HepG2 (cell line): ENCODE results near the gene CPT1B. TPM values are rescaled to one million over a fixed set of nuclear protein-coding genes. Genes with fewer than 3 reads are reported as not detected.

Source experiments
- ATF5 ChIP-seq: sonication (generic); formaldehyde crosslinking; IDR thresholded peaks from 2 replicates; pipeline ENCODE4 v1.4.0; 2020; ENCODE audit warnings: mild to moderate bottlenecking, low read depth, missing genetic modification reagents
- ERF ChIP-seq: IDR thresholded peaks from 2 replicates; pipeline ENCODE4 v1.6.1; 2018; ENCODE audit warnings: missing biosample characterization, missing genetic modification reagents
- GATAD1 ChIP-seq: IDR thresholded peaks from 2 replicates; pipeline ENCODE4 v1.6.1; 2016; ENCODE audit warnings: missing genetic modification reagents, missing compliant biosample characterization
- LBX2 ChIP-seq: sonication (generic); formaldehyde crosslinking; IDR thresholded peaks from 2 replicates; pipeline ENCODE4 v1.5.0; 2020; ENCODE audit warnings: missing genetic modification reagents, mild to moderate bottlenecking, borderline replicate concordance
- MED1 ChIP-seq: sonication (generic); formaldehyde crosslinking; IDR thresholded peaks from 2 replicates; pipeline ENCODE4 v1.4.0; 2020; ENCODE audit warnings: missing genetic modification reagents
- MIXL1 ChIP-seq: IDR thresholded peaks from 2 replicates; pipeline ENCODE4 v1.6.1; 2016
- TRIM24 ChIP-seq: sonication (generic); formaldehyde crosslinking; IDR thresholded peaks from 2 replicates; pipeline ENCODE4 v1.8.0; 2022; ENCODE audit warnings: mild to moderate bottlenecking, missing genetic modification reagents
- ZBTB38 ChIP-seq: sonication (generic); formaldehyde crosslinking; IDR thresholded peaks from 2 replicates; pipeline ENCODE4 v1.5.1; 2020; ENCODE audit warnings: mild to moderate bottlenecking, missing genetic modification reagents
- ZMYM2 ChIP-seq: sonication (generic); formaldehyde crosslinking; IDR thresholded peaks from 2 replicates; pipeline ENCODE4 v1.8.0; 2022; ENCODE audit warnings: mild to moderate bottlenecking, missing genetic modification reagents
- ZNF17 ChIP-seq: sonication (generic); formaldehyde crosslinking; IDR thresholded peaks from 2 replicates; pipeline ENCODE4 v1.5.0; 2020; ENCODE audit warnings: mild to moderate bottlenecking, missing genetic modification reagents
- ZNF251 ChIP-seq: sonication (generic); formaldehyde crosslinking; IDR thresholded peaks from 2 replicates; pipeline ENCODE4 v1.9.0; 2021; ENCODE audit warnings: mild to moderate bottlenecking, missing genetic modification reagents
- ZNF280B ChIP-seq: sonication (generic); formaldehyde crosslinking; IDR thresholded peaks from 2 replicates; pipeline ENCODE4 v1.5.0; 2020; ENCODE audit warnings: missing genetic modification reagents, mild to moderate bottlenecking, borderline replicate concordance
- ZNF317 ChIP-seq: sonication (generic); formaldehyde crosslinking; IDR thresholded peaks from 2 replicates; pipeline ENCODE4 v1.5.0; 2020; ENCODE audit warnings: mild to moderate bottlenecking, missing genetic modification reagents
- ZNF496 ChIP-seq: sonication (generic); formaldehyde crosslinking; IDR thresholded peaks from 2 replicates; pipeline ENCODE4 v1.8.1; 2023; ENCODE audit warnings: mild to moderate bottlenecking, moderate library complexity, missing genetic modification reagents; ENCODE audit not compliant: insufficient replicate concordance
- ZNF883 ChIP-seq: sonication (generic); formaldehyde crosslinking; IDR thresholded peaks from 2 replicates; pipeline ENCODE4 v1.5.1; 2020; ENCODE audit warnings: mild to moderate bottlenecking, missing genetic modification reagents; ENCODE audit errors: not compliant biosample characterization
- polyA plus RNA-seq, 8 experiments: library from polyadenylated mRNA; depleted of rRNA in 3 of 8; stranded (reverse) in 7 of 8; unstranded in 1 of 8; fragments of >200 nt; fragmentation: Illumina TruSeq in 4 of 8; extraction: Trizol in 4 of 8; gene quantifications; 2 replicates each; pipeline versions ENCODE4 v1.2.1 to v1.2.3, GENCODE V29; 2011 to 2016; ENCODE audit warnings: low read depth in 4 of 8, missing spikeins in 1 of 8, mixed read lengths in 1 of 8; ENCODE audit not compliant: insufficient read depth in 1 of 8
- total RNA-seq, 5 experiments: library from RNA; depleted of rRNA; stranded (reverse); fragments of >200 nt; fragmentation: Illumina TruSeq; extraction: Trizol; gene quantifications; 2 replicates each; pipeline ENCODE4 v1.2.3, GENCODE V29; 2016; ENCODE audit warnings: low read depth in 1 of 5
- TF ChIP-seq, protein P1 (sequence below): sonication (generic); formaldehyde crosslinking; IDR thresholded peaks from 2 replicates; pipeline ENCODE4 v1.8.0; 2022; ENCODE audit warnings: mild to moderate bottlenecking, missing genetic modification reagents; ENCODE audit not compliant: insufficient replicate concordance
- TF ChIP-seq, protein P2 (sequence below): sonication (generic); formaldehyde crosslinking; IDR thresholded peaks from 2 replicates; pipeline ENCODE4 v1.5.0; 2020; ENCODE audit warnings: mild to moderate bottlenecking, missing genetic modification reagents
- TF ChIP-seq, protein P3 (sequence below): sonication (generic); formaldehyde crosslinking; IDR thresholded peaks from 2 replicates; pipeline ENCODE4 v1.8.0; 2022; ENCODE audit warnings: mild to moderate bottlenecking, missing genetic modification reagents, moderate library complexity
- TF ChIP-seq, protein P4 (sequence below): sonication (generic); formaldehyde crosslinking; IDR thresholded peaks from 2 replicates; pipeline ENCODE4 v1.4.0; 2020; ENCODE audit warnings: missing genetic modification reagents
- TF ChIP-seq, protein P5 (sequence below): sonication (generic); formaldehyde crosslinking; IDR thresholded peaks from 2 replicates; pipeline ENCODE4 v1.5.1; 2020; ENCODE audit warnings: mild to moderate bottlenecking, missing genetic modification reagents, borderline replicate concordance

The CPT1B gene
- total and polyA plus RNA-seq, 2 of the 13 experiments (the other 11 are each of a cell fraction or from before 2014, with no cell fraction given) = 9.2 to 19.5 TPM

- TF ChIP-seq, protein P1, sequence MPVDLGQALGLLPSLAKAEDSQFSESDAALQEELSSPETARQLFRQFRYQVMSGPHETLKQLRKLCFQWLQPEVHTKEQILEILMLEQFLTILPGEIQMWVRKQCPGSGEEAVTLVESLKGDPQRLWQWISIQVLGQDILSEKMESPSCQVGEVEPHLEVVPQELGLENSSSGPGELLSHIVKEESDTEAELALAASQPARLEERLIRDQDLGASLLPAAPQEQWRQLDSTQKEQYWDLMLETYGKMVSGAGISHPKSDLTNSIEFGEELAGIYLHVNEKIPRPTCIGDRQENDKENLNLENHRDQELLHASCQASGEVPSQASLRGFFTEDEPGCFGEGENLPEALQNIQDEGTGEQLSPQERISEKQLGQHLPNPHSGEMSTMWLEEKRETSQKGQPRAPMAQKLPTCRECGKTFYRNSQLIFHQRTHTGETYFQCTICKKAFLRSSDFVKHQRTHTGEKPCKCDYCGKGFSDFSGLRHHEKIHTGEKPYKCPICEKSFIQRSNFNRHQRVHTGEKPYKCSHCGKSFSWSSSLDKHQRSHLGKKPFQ = no peak
- TF ChIP-seq LBX2 (CRISPR knock-in tag) = no peak
- TF ChIP-seq ZNF883 (CRISPR knock-in tag) = no peak
- TF ChIP-seq, protein P2, sequence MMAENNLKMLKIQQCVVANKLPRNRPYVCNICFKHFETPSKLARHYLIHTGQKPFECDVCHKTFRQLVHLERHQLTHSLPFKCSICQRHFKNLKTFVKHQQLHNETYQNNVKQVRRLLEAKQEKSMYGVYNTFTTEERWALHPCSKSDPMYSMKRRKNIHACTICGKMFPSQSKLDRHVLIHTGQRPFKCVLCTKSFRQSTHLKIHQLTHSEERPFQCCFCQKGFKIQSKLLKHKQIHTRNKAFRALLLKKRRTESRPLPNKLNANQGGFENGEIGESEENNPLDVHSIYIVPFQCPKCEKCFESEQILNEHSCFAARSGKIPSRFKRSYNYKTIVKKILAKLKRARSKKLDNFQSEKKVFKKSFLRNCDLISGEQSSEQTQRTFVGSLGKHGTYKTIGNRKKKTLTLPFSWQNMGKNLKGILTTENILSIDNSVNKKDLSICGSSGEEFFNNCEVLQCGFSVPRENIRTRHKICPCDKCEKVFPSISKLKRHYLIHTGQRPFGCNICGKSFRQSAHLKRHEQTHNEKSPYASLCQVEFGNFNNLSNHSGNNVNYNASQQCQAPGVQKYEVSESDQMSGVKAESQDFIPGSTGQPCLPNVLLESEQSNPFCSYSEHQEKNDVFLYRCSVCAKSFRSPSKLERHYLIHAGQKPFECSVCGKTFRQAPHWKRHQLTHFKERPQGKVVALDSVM (CRISPR knock-in tag) = no peak
- no peak for TF ChIP-seq ZNF280B (CRISPR knock-in tag)
- no peak for TF ChIP-seq ZNF251 (CRISPR knock-in tag)
- TF ChIP-seq ZBTB38 (CRISPR knock-in tag) = 0 out of 2 replicates have a peak, but pooled peaks have one; percentile 21
- no peak for TF ChIP-seq ZMYM2 (CRISPR knock-in tag)
- TF ChIP-seq, protein P3, sequence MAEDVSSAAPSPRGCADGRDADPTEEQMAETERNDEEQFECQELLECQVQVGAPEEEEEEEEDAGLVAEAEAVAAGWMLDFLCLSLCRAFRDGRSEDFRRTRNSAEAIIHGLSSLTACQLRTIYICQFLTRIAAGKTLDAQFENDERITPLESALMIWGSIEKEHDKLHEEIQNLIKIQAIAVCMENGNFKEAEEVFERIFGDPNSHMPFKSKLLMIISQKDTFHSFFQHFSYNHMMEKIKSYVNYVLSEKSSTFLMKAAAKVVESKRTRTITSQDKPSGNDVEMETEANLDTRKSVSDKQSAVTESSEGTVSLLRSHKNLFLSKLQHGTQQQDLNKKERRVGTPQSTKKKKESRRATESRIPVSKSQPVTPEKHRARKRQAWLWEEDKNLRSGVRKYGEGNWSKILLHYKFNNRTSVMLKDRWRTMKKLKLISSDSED (CRISPR knock-in tag) = no peak
- TF ChIP-seq MIXL1 (CRISPR knock-in tag) = 0 out of 2 replicates have a peak, but pooled peaks have one; percentile 47
- TF ChIP-seq GATAD1 (CRISPR knock-in tag) = peak; percentile 30; the same call in 1 of the 2 replicates
- TF ChIP-seq ATF5 = no peak
- TF ChIP-seq ZNF317 = no peak
- TF ChIP-seq TRIM24 (CRISPR knock-in tag) = no peak
- TF ChIP-seq MED1 (CRISPR knock-in tag) = peak; percentile 33; the same call in 1 of the 2 replicates
- no peak for TF ChIP-seq ZNF17 (CRISPR knock-in tag)
- TF ChIP-seq, protein P4, sequence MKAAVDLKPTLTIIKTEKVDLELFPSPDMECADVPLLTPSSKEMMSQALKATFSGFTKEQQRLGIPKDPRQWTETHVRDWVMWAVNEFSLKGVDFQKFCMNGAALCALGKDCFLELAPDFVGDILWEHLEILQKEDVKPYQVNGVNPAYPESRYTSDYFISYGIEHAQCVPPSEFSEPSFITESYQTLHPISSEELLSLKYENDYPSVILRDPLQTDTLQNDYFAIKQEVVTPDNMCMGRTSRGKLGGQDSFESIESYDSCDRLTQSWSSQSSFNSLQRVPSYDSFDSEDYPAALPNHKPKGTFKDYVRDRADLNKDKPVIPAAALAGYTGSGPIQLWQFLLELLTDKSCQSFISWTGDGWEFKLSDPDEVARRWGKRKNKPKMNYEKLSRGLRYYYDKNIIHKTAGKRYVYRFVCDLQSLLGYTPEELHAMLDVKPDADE (CRISPR knock-in tag) = no peak
- no peak for TF ChIP-seq ZNF496
- TF ChIP-seq, protein P5, sequence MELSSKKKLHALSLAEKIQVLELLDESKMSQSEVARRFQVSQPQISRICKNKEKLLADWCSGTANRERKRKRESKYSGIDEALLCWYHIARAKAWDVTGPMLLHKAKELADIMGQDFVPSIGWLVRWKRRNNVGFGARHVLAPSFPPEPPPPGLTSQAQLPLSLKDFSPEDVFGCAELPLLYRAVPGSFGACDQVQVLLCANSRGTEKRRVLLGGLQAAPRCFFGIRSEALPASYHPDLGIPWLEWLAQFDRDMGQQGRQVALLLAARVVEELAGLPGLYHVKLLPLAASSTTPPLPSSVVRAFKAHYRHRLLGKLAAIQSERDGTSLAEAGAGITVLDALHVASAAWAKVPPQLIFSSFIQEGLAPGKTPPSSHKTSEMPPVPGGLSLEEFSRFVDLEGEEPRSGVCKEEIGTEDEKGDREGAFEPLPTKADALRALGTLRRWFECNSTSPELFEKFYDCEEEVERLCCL (CRISPR knock-in tag) = no peak
- 0 out of 2 replicates have a peak, but pooled peaks have one; percentile 49 for TF ChIP-seq ERF (CRISPR knock-in tag)
Measured at GRCh38 chr22:50576070-50576469, 2.2 kb downstream of the CPT1B start (continued).
